ENCODE results near the gene DOCK8.
"Not testable (repeated sequence)": the region's sequence is repeated elsewhere in the genome, so short reads cannot be mapped to it uniquely, and the experiment has no call there.

DOCK8 gene

DNA sequence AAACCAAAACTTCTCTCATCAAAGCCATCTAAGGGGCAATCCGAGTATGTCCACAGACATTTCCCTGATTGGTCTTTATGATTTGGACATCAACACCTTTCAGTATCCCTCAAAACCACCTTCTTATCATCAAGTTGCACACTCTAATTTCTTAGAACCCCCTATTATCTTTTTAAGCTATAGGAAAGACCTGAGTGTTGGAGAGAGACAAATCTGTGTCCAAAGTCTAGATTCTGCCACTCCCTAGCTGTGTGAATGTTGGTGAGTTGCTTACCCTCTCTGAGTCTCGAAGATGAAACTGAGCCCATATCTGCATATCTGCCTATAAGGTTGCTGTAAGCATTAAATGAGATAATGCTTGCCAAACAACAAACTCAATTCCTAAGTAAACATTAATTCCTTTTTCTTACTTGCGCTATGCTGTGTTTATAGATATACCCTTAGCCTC, 159.1 kb downstream of the DOCK8 start:
- no peak for DNase-seq

- peak; percentile 80 for DNase-seq
Measured at GRCh38 chr9:374736-375135, 160.1 kb downstream of the DOCK8 start.

DNA sequence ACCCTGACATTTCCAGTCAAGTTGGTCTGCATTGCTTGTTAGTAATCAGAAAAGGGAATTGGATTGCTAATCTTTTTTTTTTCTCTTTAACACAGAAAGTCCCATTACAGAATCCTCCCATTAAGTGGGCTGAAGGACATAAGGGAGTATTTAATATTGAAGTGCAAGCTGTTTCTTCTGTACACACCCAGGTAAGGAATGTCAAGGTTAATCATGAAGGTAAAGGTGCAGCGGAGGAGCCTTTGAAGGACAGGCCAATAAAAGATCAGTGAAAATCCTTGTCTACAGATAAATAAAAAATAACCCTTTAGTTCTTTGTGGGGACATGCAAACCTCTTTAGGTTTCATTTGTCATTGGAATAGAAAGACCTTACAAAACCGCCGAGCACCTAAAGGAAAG, 161.4 kb downstream of the DOCK8 start:
- no peak for DNase-seq

DNA sequence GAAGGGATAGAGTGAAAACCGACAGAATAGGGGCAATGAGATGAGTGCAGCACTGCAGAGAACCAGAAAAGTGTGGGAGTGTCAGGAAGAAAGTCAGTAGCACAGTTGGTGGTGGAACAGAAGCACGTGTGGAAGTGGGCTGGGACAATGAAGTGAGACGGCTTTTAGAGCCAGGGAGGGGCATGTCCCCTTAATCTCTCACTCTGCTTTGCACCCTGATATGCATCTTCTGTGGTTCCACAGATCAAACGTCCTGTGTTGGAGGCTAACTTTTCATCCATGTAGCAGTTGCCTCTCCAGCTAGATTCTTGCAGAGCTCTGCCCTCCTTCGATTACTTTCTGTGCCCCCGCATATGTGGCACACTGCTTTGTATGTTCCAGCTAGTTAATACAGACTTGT, 163.6 kb downstream of the DOCK8 start:
- DNase-seq, result no peak

- no peak for DNase-seq
Measured at GRCh38 chr9:382383-382782, 167.7 kb downstream of the DOCK8 start.

- peak; percentile 80 for DNase-seq
Measured at GRCh38 chr9:385818-386398, 171.2 kb downstream of the DOCK8 start.

DNA sequence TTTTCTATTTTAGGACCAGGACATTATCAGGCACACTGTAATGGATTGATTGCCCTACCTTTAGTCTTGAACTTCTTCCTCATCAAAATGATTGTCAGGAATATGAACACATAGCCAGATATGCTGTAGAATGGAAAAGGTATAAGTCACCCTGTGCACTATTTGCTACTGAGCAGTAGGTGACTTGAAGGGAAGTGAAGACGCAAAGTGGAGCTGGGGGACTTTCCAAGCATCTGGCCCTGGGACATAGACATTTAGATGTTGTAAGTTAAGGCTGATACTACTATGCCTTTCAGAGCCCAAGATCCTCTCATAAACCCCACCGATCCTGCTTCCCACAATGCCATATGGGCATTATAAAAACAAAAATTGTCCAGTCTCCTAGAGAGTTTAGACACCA, 174.5 kb downstream of the DOCK8 start:
- DNase-seq, result no peak

- DNase-seq, result no peak
Measured at GRCh38 chr9:389758-390157, 175.1 kb downstream of the DOCK8 start.

GRCh38 chr9:392077-392804, 177.6 kb downstream of the DOCK8 start:
- DNase-seq, result no peak

DNA sequence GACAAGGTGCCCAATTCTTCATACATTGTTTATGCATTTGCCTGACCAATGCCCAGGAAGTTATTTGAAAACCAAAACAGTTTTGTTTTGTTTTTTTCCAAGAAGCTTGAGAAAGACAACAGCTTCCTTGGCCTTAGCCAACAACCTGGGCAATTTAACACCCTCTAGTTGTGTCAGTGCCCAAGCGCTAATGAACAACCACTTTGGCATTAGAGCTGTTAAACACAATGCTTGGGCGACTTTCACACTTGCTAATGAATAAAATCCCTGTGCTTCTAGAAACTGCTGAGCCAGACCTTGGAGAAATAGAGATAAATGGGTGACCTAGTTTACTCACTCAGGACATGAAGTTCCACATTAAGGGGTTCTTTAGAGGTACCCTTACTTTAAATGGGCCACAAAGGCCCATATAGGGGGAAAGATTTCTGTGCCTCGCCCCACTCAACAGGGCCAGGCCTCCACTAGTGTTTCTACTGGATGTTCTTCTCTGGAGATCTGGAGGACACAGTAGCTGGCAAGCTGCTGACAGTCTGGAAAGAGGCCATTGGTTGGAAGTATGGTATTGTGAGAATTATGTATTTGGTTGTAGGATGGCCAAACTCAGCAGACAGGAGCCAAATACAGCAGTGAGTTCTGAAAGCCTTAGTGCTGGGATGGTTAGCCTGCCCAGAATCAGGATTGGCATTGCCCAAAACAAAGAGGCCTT, 179.8 kb downstream of the DOCK8 start:
- DNase-seq, result no peak

- no peak for DNase-seq
Measured at GRCh38 chr9:396396-396795, 181.7 kb downstream of the DOCK8 start.

GRCh38 chr9:398085-398484, 183.4 kb downstream of the DOCK8 start:
- DNase-seq, result no peak

- DNase-seq, result no peak
Measured at GRCh38 chr9:401223-401622, 186.6 kb downstream of the DOCK8 start.

GRCh38 chr9:404234-404633, 189.6 kb downstream of the DOCK8 start:
- DNase-seq, result no peak

- no peak for DNase-seq
Measured at GRCh38 chr9:405341-405740, 190.7 kb downstream of the DOCK8 start.

DNA sequence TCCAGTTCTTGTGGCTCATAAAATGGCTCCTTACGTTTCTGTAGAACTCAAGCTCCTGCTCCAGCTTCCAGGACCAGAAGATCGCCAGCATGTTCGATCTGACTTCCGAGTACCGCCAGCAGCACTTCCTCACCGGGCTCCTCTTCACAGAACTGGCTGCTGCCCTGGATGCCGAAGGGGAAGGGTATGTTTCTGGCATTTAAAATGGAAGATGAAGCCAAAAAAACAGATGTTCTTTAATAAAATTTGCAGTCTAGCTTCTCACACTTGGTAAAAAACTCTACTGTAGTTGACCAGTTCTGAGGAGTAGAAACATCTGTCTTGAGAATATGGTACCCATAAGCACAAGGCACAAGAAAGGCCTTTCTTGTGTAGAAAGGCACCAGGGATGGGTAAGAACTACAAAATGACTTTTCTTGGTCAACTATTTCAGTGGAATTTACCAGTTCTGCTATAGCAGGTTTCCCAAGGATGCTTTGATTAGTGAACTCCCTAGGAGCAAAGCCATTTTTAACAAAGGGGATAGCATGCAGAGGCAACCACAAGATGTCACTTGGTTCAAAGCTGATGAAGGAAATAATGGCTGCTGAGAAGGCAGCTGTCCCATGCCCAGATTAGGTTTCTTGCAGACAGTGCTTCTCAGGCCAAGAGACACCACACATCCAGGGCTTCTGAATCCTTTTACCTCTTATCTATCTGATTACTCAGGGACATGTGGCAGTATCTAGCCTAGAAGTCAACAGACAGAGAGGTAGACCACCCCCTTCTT, 192.4 kb downstream of the DOCK8 start:
- no peak for DNase-seq

- DNase-seq, result not testable (repeated sequence)
Measured at GRCh38 chr9:409655-410054, 195.0 kb downstream of the DOCK8 start.

DNA sequence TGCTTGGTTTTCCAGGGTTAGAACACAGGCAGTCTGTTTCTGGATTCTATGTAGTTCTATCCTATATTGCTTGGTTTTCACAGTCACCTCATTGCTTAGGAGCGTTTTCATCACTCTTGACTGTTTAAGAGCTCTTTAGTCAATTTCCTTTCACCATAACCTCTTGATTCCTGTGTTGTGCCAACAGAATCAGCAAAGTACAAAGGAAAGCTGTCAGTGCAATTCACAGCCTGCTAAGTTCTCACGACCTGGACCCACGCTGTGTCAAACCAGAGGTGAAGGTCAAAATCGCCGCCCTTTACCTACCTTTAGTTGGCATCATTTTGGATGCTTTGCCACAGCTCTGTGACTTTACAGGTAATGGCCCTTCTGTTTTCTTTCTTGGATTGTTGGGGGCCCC, 199.9 kb downstream of the DOCK8 start:
- DNase-seq, result no peak

- DNase-seq, result no peak
Measured at GRCh38 chr9:419571-420171, 205.0 kb downstream of the DOCK8 start.

GRCh38 chr9:421896-422295, 207.2 kb downstream of the DOCK8 start:
- DNase-seq, result no peak

GRCh38 chr9:426264-426663, 211.6 kb downstream of the DOCK8 start:
- no peak for DNase-seq

- DNase-seq, result no peak
Measured at GRCh38 chr9:426976-427375, 212.3 kb downstream of the DOCK8 start.

DNA sequence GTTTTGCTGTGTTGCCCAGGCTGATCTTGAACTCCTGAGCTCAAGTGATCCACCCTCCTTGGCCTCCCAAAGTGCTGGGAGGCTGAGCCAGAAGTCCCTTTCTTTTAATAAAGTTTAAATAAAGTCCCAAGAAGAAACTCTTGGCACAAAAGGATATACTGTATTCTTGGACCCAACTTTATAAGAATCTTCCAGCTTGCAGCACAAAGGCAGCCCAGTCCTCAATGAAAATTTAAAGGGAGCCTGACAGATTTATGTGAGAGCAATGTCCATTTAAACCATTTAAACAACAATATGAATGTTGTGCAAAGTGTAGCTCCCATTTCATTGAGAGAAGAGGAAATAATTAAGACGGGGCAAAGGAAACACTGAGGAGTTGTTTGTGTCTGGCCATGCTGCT, 217.0 kb downstream of the DOCK8 start:
- no peak for DNase-seq

All from NCI-H1694 (cell line).